Left ventricle myocardium inferior (tissue), 1 donor: ENCODE results near the gene OPCML. TPM values are rescaled to one million over a fixed set of nuclear protein-coding genes. Genes with fewer than 3 reads are reported as not detected.

ENCODE experiments used
- DNase-seq: peaks from one replicate; pipeline ENCODE4 v3.0.0-alpha.2; 2020
- H3K27ac ChIP-seq: fragments of 200-600 bp; replicated peaks from 2 replicates; pipeline ENCODE4 v1.8.0; 2021
- H3K27me3 ChIP-seq: fragments of 200-600 bp; 2 replicates; pipeline ENCODE4 v1.8.0; 2021; ENCODE audit warnings: low read depth
- H3K36me3 ChIP-seq: fragments of 200-600 bp; 2 replicates; pipeline ENCODE4 v1.8.0; 2021
- H3K4me1 ChIP-seq: fragments of 200-600 bp; 2 replicates; pipeline ENCODE4 v1.8.0; 2021
- H3K4me3 ChIP-seq: fragments of 200-600 bp; 2 replicates; pipeline ENCODE4 v1.8.0; 2021; ENCODE audit warnings: mild to moderate bottlenecking, moderate library complexity
- H3K9me3 ChIP-seq: fragments of 200-600 bp; replicated peaks from 2 replicates; pipeline ENCODE4 v1.8.0; 2021
- intact Hi-C: fragments of 100-400 bp; cut with micrococcal nuclease; formaldehyde crosslinking; loops from one replicate; pipeline ENCODE4 v1.11.0; 2022
- long read RNA-seq: library from polyadenylated mRNA; unstranded; transcript quantifications from one replicate; pipeline ENCODE4 v2.0.0, GENCODE V29; 2021
- total RNA-seq: library from RNA; stranded (reverse); fragmentation: NEBNext Ultra II Directional; extraction: Animal tissue kit (Norgen Biotek cat#: 25700); gene quantifications from one replicate; pipeline ENCODE4 v1.2.1, GENCODE V29; 2021
- TF ChIP-seq, protein P1 (sequence below): fragments of 200-600 bp; IDR thresholded peaks from 2 replicates; pipeline ENCODE4 v1.8.0; 2021; ENCODE audit warnings: antibody characterized with exemption, mild to moderate bottlenecking, borderline replicate concordance
- donor health status: DM: no; HTN: yes; CAD: no; lungs with severe emphysema.

OPCML gene
- total RNA-seq, result 0.63 TPM
- long read RNA-seq, partial matches to known transcripts, result 0 of 1 reads
- long read RNA-seq, other reads (novel, unspliced or antisense), result 1 of 1 reads

GRCh38 chr11:133531971-133532651 lies at the start of gene OPCML:
Gene OPCML (minus strand): TSS chr11:133532501.
- Histone ChIP-seq H3K4me1 (peaks cover under 1% of the 10 kb centered on the region), H3K27me3 (peaks cover 87% of the 10 kb centered on the region), H3K36me3 (no peaks in the 10 kb centered on the region), H3K9me3 (no peaks in the 10 kb centered on the region), H3K27ac (no peak within 1 kb of the TSS), H3K4me3 (no peak within 1 kb of the TSS)
- no peak for DNase-seq
- intact Hi-C loops, result no loop called here
- TF ChIP-seq, protein P1, sequence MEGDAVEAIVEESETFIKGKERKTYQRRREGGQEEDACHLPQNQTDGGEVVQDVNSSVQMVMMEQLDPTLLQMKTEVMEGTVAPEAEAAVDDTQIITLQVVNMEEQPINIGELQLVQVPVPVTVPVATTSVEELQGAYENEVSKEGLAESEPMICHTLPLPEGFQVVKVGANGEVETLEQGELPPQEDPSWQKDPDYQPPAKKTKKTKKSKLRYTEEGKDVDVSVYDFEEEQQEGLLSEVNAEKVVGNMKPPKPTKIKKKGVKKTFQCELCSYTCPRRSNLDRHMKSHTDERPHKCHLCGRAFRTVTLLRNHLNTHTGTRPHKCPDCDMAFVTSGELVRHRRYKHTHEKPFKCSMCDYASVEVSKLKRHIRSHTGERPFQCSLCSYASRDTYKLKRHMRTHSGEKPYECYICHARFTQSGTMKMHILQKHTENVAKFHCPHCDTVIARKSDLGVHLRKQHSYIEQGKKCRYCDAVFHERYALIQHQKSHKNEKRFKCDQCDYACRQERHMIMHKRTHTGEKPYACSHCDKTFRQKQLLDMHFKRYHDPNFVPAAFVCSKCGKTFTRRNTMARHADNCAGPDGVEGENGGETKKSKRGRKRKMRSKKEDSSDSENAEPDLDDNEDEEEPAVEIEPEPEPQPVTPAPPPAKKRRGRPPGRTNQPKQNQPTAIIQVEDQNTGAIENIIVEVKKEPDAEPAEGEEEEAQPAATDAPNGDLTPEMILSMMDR, result no peak

- TF ChIP-seq, protein P1, result no peak
Measured at GRCh38 chr11:133581091-133581490, 48.8 kb upstream of the OPCML start.

DNA sequence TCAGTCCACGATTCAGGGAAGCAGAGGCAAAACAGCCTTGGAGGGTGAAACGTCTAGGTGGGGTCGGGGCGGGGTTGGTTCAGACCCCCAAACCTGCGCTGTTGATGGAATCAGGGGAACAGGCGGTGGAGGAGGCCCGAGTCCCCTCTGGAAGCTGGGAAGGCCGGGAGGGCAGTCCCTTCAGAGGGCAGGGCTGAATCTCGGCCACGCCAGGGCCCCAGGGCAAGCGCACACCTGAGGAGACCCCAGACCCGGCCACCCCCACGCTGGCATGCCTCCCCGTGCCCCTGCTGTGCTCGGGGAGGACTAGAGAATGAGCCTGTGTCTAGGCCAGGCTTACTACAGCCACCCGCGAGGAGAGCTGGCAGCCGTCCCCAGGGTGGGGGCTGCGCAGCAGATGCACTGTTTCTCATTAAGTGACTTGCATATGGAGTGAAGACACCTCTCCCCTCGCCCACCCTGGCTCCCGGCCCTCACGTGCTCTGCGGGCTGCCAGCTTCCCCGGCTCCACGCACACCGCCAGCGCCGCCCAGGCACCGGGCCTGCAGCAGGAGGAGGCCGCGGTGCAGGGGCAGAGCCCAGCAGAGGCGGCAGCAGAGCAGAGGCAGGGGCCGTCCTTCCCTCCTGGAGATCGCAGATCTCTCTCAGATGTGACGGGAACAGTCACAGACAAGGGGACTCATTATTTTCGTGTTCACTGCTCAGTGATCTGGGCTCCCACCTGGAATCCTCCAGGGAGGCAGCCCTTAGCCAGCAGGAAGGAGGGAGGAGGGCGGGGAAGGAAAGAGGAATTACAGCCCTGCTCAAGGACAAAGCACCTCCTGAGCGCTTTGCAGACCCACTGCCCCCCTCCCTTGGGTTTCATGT lies 47.1 kb upstream of the OPCML start:
- peaks cover 15% of the 10 kb centered on the region for H3K27me3 ChIP-seq
- TF ChIP-seq, protein P1, result no peak
- no peak overlapping the region for H3K27ac ChIP-seq
- no peaks in the 10 kb centered on the region for H3K9me3 ChIP-seq
- DNase-seq, result no peak
- H3K36me3 ChIP-seq, result no peaks in the 10 kb centered on the region
- no peak overlapping the region for H3K4me3 ChIP-seq
- no peaks in the 10 kb centered on the region for H3K4me1 ChIP-seq
- intact Hi-C loops, result no loop called here

More at GRCh38 chr11:133581091-133581490, 48.8 kb upstream of the OPCML start:
- no peak overlapping the region for H3K4me3 ChIP-seq
- DNase-seq, result no peak
- no peaks in the 10 kb centered on the region for H3K4me1 ChIP-seq
- intact Hi-C loops, result no loop called here
- no peak overlapping the region for H3K27ac ChIP-seq
- H3K27me3 ChIP-seq, result peaks cover 8% of the 10 kb centered on the region
- peaks cover 10% of the 10 kb centered on the region for H3K9me3 ChIP-seq
- no peaks in the 10 kb centered on the region for H3K36me3 ChIP-seq

- Histone ChIP-seq H3K27me3 (peaks cover 34% of the 10 kb centered on the region), H3K27ac (no peak overlapping the region), H3K36me3 (no peaks in the 10 kb centered on the region), H3K9me3 (no peaks in the 10 kb centered on the region), H3K4me1 (no peaks in the 10 kb centered on the region), H3K4me3 (no peak overlapping the region)
- intact Hi-C loops, result no loop called here
- no peak for DNase-seq
- TF ChIP-seq, protein P1, result no peak
Measured at GRCh38 chr11:133577403-133577802, 45.1 kb upstream of the OPCML start.

- H3K9me3 ChIP-seq, result no peaks in the 10 kb centered on the region
- TF ChIP-seq, protein P1, result no peak
- H3K36me3 ChIP-seq, result no peaks in the 10 kb centered on the region
- no peaks in the 10 kb centered on the region for H3K4me1 ChIP-seq
- no peak for DNase-seq
- no peak overlapping the region for H3K4me3 ChIP-seq
- H3K27ac ChIP-seq, result no peak overlapping the region
- peaks cover 38% of the 10 kb centered on the region for H3K27me3 ChIP-seq
- intact Hi-C loops, result no loop called here
Measured at GRCh38 chr11:133576351-133576750, 44.0 kb upstream of the OPCML start.
